Astrocyte (in vitro differentiated cells and primary cell): ENCODE data around the gene BZW1. TPM values are rescaled to one million over a fixed set of nuclear protein-coding genes. Genes with fewer than 3 reads are reported as not detected.

ENCODE experiments used
- DNase-seq: peaks from one replicate; pipeline ENCODE4 v3.0.0-alpha.2; 2010; ENCODE audit warnings: low read depth
- FAIRE-seq: peaks from 2 replicates; lab custom pipeline; 2011; peaks lifted over from hg19 to GRCh38; lab: Jason Lieb, UNC
- H2AFZ ChIP-seq: 2 replicates; pipeline ENCODE4 v1.6.0; 2012; ENCODE audit warnings: low read depth, low read length, inconsistent platforms
- H3K27ac ChIP-seq: 2 replicates; pipeline ENCODE4 v1.5.1; 2011; ENCODE audit warnings: low read depth, low read length, inconsistent platforms
- H3K27me3 ChIP-seq: 2 replicates; pipeline ENCODE4 v1.6.0; 2011; ENCODE audit warnings: low read length, inconsistent platforms; ENCODE audit not compliant: insufficient read depth
- H3K36me3 ChIP-seq: 2 replicates; pipeline ENCODE4 v1.5.1; 2011; ENCODE audit warnings: low read length, inconsistent platforms; ENCODE audit not compliant: insufficient read depth
- H3K4me1 ChIP-seq: 2 replicates; pipeline ENCODE4 v1.5.1; 2011; ENCODE audit warnings: low read length, inconsistent platforms; ENCODE audit not compliant: insufficient read depth
- H3K4me2 ChIP-seq: 2 replicates; pipeline ENCODE4 v1.6.0; 2012; ENCODE audit warnings: low read length, inconsistent platforms
- H3K4me3 ChIP-seq: 2 replicates; pipeline ENCODE4 v1.5.1; 2011; ENCODE audit warnings: low read depth, mild to moderate bottlenecking, low read length, inconsistent platforms; ENCODE audit not compliant: insufficient read depth
- H3K79me2 ChIP-seq: 2 replicates; pipeline ENCODE4 v1.6.0; 2012; ENCODE audit warnings: mild to moderate bottlenecking, low read length, inconsistent platforms; ENCODE audit not compliant: insufficient read depth
- H3K9ac ChIP-seq: 2 replicates; pipeline ENCODE4 v1.6.0; 2012; ENCODE audit warnings: mild to moderate bottlenecking, low read length, inconsistent platforms
- H3K9me3 ChIP-seq: 2 replicates; pipeline ENCODE4 v1.5.1; 2012; ENCODE audit warnings: low read depth, mild to moderate bottlenecking, low read length, inconsistent platforms; ENCODE audit not compliant: insufficient read depth
- H4K20me1 ChIP-seq: 2 replicates; pipeline ENCODE4 v1.6.0; 2012; ENCODE audit warnings: low read length, inconsistent platforms; ENCODE audit not compliant: insufficient read depth
- H3K27ac Mint-ChIP-seq: one replicate; pipeline ENCODE4 v1.8.0; 2021; ENCODE audit warnings: mild to moderate bottlenecking, mixed read lengths; ENCODE audit not compliant: unreplicated experiment
- H3K27me3 Mint-ChIP-seq: one replicate; pipeline ENCODE4 v1.8.0; 2021; ENCODE audit warnings: low read depth, mixed read lengths; ENCODE audit not compliant: unreplicated experiment
- H3K36me3 Mint-ChIP-seq: one replicate; pipeline ENCODE4 v1.8.0; 2021; ENCODE audit warnings: low read depth, mixed read lengths; ENCODE audit not compliant: unreplicated experiment
- H3K4me1 Mint-ChIP-seq: one replicate; pipeline ENCODE4 v1.8.0; 2021; ENCODE audit warnings: low read depth, mixed read lengths; ENCODE audit not compliant: unreplicated experiment
- H3K4me3 Mint-ChIP-seq: one replicate; pipeline ENCODE4 v1.8.0; 2021; ENCODE audit warnings: mild to moderate bottlenecking, moderate library complexity, mixed read lengths; ENCODE audit not compliant: unreplicated experiment
- H3K9me3 Mint-ChIP-seq: one replicate; pipeline ENCODE4 v1.8.0; 2021; ENCODE audit warnings: mild to moderate bottlenecking, mixed read lengths; ENCODE audit not compliant: unreplicated experiment
- EZH2 ChIP-seq: IDR thresholded peaks from 2 replicates; pipeline ENCODE4 v1.6.1; 2012; ENCODE audit warnings: mild to moderate bottlenecking, low read length, inconsistent platforms; ENCODE audit not compliant: insufficient read depth
- total RNA-seq: library from RNA; stranded (reverse); gene quantifications from 2 replicates; pipeline ENCODE4 v1.2.1, GENCODE V29; 2021
- TF ChIP-seq, protein P1 (sequence below): IDR thresholded peaks from 2 replicates; pipeline ENCODE4 v1.5.1; 2011; ENCODE audit warnings: low read depth, mild to moderate bottlenecking, inconsistent platforms, low read length, moderate library complexity; ENCODE audit not compliant: insufficient read depth

BZW1 gene
- total RNA-seq, 1 donor from 2014 or later, result 322 TPM

DNA sequence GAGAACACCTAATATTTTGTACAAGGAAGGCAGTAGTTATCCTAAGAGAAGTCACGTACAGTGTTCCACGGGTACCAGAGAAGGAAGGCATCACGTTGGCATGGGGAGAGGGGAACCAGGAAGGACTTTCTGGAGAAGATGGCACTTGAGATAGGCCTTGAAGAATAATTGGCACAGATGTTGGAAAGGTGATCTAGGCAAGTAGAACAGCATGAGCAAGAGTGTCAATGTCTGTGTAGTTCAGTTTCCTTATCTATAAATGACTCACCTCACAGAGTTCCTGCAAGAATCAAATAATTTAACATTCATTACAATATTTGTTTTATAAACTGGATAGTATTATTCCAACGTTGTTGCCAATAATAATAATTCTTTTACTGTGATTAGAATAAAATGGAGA lies 48.3 kb upstream of the BZW1 start:
- H3K27me3 Mint-ChIP-seq, result no peaks in the 10 kb centered on the region
- Histone ChIP-seq H3K4me2 (peak overlapping the region; percentile 18), H2AFZ (no peak overlapping the region), H3K27ac (no peak overlapping the region), H3K79me2 (no peaks in the 10 kb centered on the region), H3K36me3 (no peaks in the 10 kb centered on the region), H3K4me1 (peaks cover 37% of the 10 kb centered on the region), H3K9me3 (no peaks in the 10 kb centered on the region), H3K27me3 (no peaks in the 10 kb centered on the region), H3K4me3 (no peak overlapping the region), H3K9ac (no peak overlapping the region), H4K20me1 (no peaks in the 10 kb centered on the region)
- peaks cover 34% of the 10 kb centered on the region for H3K4me1 Mint-ChIP-seq
- no peaks in the 10 kb centered on the region for H3K9me3 Mint-ChIP-seq
- DNase-seq (peak; percentile 68), FAIRE-seq (no peak)
- TF ChIP-seq, protein P1, sequence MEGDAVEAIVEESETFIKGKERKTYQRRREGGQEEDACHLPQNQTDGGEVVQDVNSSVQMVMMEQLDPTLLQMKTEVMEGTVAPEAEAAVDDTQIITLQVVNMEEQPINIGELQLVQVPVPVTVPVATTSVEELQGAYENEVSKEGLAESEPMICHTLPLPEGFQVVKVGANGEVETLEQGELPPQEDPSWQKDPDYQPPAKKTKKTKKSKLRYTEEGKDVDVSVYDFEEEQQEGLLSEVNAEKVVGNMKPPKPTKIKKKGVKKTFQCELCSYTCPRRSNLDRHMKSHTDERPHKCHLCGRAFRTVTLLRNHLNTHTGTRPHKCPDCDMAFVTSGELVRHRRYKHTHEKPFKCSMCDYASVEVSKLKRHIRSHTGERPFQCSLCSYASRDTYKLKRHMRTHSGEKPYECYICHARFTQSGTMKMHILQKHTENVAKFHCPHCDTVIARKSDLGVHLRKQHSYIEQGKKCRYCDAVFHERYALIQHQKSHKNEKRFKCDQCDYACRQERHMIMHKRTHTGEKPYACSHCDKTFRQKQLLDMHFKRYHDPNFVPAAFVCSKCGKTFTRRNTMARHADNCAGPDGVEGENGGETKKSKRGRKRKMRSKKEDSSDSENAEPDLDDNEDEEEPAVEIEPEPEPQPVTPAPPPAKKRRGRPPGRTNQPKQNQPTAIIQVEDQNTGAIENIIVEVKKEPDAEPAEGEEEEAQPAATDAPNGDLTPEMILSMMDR, result no peak
- TF ChIP-seq EZH2, result no peak
- H3K36me3 Mint-ChIP-seq, result no peaks in the 10 kb centered on the region
- no peak overlapping the region for H3K4me3 Mint-ChIP-seq
- no peak overlapping the region for H3K27ac Mint-ChIP-seq

DNA sequence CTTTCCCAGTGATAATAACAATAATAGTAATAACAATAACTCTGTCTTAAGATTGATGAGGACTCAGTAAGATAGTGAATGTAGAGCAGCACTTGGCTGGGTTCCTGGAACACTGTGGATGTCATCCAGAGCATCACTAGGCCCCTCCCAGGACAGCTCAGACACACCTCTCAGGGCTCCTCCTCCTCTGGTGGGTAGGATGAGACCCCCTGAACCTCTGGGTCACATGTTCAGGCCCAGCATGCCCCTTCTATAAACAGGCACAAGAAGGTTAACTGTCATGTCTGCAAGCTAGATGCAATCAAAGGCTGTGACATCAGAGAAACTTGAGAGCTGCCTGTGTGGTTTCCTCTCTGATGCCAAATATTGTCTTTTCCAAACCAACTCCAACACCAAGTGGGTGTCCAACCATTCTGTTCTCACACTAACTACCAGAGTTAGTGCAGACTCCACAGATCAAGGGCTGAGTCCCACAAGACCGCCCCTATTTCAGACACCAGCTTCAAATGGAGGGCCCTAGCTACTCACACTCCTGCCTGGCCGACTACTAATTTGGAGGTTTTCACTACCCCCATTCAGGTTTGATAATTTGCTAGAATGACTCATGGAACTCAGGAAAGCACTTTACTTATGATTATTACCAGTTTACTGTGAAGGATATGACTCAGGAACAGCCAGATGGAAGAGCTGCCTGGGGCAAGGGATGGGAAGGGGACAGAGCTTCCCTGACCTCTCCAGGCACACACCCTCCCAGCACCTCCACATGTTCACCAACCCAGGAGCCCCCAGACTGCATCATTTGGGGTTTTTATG lies 46.4 kb upstream of the BZW1 start:
- H3K27ac ChIP-seq, result peak overlapping the region; percentile 89
- TF ChIP-seq, protein P1, result no peak
- no peak for TF ChIP-seq EZH2
- peaks cover 37% of the 10 kb centered on the region for H3K4me1 ChIP-seq
- FAIRE-seq (no peak), DNase-seq (peak; percentile 96)
- Mint-ChIP-seq H3K27me3 (no peaks in the 10 kb centered on the region), H3K9me3 (no peaks in the 10 kb centered on the region), H3K4me1 (peaks cover 34% of the 10 kb centered on the region), H3K36me3 (no peaks in the 10 kb centered on the region), H3K27ac (peak overlapping the region; percentile 95), H3K4me3 (no peak overlapping the region)
- no peaks in the 10 kb centered on the region for H3K9me3 ChIP-seq
- peak overlapping the region; percentile 50 for H3K9ac ChIP-seq
- no peaks in the 10 kb centered on the region for H3K27me3 ChIP-seq
- H3K4me3 ChIP-seq, result peak overlapping the region; percentile 3
- H2AFZ ChIP-seq, result peak overlapping the region; percentile 29
- no peaks in the 10 kb centered on the region for H4K20me1 ChIP-seq
- peak overlapping the region; percentile 68 for H3K4me2 ChIP-seq
- no peaks in the 10 kb centered on the region for H3K79me2 ChIP-seq
- no peaks in the 10 kb centered on the region for H3K36me3 ChIP-seq
